WERI-Rb-1 (cell line): ENCODE measurements around the gene LHCGR.

ENCODE experiments used
- DNase-seq: peaks from one replicate; pipeline ENCODE4 v3.0.0-alpha.2; 2020
- H3K27ac ChIP-seq: fragments of 250-450 bp; sonication (Bioruptor Pico); 2 replicates; pipeline ENCODE4 v1.5.1; 2020; ENCODE audit warnings: mild to moderate bottlenecking, moderate library complexity
- H3K27me3 ChIP-seq: fragments of 250-450 bp; sonication (Bioruptor Pico); 2 replicates; pipeline ENCODE4 v1.5.1; 2021; ENCODE audit warnings: mild to moderate bottlenecking, low read depth, moderate library complexity; ENCODE audit not compliant: insufficient read depth, severe bottlenecking
- H3K36me3 ChIP-seq: fragments of 250-450 bp; sonication (Bioruptor Pico); 2 replicates; pipeline ENCODE4 v1.5.1; 2020; ENCODE audit warnings: mild to moderate bottlenecking, moderate library complexity
- H3K4me3 ChIP-seq: 2 replicates; pipeline ENCODE4 v1.5.1; 2011; ENCODE audit warnings: low read depth, mild to moderate bottlenecking, control low read depth, low read length
- H3K9me3 ChIP-seq: fragments of 250-450 bp; sonication (Bioruptor Pico); 2 replicates; pipeline ENCODE4 v1.5.1; 2021; ENCODE audit warnings: mild to moderate bottlenecking, moderate library complexity; ENCODE audit not compliant: severe bottlenecking
- TF ChIP-seq, protein P1 (sequence below): IDR thresholded peaks from 2 replicates; pipeline ENCODE4 v1.5.1; 2011; ENCODE audit warnings: low read depth, mild to moderate bottlenecking, control low read depth, inconsistent platforms, low read length

The LHCGR gene

GRCh38 chr2:48738806-48739205 is 16.7 kb downstream of the LHCGR start:
- no peak for DNase-seq
- Histone ChIP-seq H3K9me3 (peaks cover 5% of the 10 kb centered on the region), H3K4me3 (no peak overlapping the region), H3K36me3 (no peaks in the 10 kb centered on the region), H3K27me3 (no peaks in the 10 kb centered on the region), H3K27ac (no peak overlapping the region)
- TF ChIP-seq, protein P1, sequence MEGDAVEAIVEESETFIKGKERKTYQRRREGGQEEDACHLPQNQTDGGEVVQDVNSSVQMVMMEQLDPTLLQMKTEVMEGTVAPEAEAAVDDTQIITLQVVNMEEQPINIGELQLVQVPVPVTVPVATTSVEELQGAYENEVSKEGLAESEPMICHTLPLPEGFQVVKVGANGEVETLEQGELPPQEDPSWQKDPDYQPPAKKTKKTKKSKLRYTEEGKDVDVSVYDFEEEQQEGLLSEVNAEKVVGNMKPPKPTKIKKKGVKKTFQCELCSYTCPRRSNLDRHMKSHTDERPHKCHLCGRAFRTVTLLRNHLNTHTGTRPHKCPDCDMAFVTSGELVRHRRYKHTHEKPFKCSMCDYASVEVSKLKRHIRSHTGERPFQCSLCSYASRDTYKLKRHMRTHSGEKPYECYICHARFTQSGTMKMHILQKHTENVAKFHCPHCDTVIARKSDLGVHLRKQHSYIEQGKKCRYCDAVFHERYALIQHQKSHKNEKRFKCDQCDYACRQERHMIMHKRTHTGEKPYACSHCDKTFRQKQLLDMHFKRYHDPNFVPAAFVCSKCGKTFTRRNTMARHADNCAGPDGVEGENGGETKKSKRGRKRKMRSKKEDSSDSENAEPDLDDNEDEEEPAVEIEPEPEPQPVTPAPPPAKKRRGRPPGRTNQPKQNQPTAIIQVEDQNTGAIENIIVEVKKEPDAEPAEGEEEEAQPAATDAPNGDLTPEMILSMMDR, result no peak

GRCh38 chr2:48736251-48736650 is 19.3 kb downstream of the LHCGR start:
- H3K27ac ChIP-seq, result no peak overlapping the region
- H3K4me3 ChIP-seq, result no peak overlapping the region
- no peak for DNase-seq
- no peaks in the 10 kb centered on the region for H3K36me3 ChIP-seq
- TF ChIP-seq, protein P1, result no peak
- H3K27me3 ChIP-seq, result no peaks in the 10 kb centered on the region
- peaks cover 5% of the 10 kb centered on the region for H3K9me3 ChIP-seq

DNA sequence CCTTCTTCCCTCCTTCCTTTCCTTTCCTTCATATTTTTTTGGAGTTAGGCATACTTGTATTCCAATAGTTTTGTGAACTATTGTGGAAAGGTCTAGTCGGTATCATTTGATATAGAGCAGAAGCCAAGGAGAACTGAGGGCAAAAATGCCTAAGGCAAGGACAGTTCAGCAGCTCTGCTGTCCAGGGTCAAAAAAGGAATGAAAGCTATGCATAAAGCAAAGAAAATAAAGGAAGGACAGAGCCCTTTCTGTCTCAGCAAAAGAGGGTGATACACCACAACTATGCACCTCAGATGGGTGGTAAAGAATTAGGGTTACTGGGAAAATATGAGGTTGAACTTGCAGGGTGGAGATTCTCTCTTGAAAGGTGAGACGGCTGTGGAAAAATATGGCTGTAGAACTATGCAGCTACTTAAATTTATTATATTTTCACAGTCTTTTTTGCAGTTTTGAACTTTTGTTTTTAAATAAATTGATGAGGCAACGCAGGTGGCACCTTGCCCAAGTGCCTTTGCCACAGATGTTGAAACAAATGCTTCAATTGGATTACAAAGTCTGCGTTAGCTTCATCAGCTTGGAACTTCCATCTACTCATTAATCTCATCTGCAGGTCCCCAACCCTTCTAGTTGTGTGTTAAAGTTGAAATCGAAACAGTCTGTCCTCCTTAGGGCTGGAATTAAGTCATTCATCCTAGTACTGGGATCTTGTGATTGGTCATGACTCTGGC is 20.8 kb downstream of the LHCGR start:
- Histone ChIP-seq H3K9me3 (peaks cover 5% of the 10 kb centered on the region), H3K36me3 (no peaks in the 10 kb centered on the region), H3K27ac (no peak overlapping the region), H3K27me3 (no peaks in the 10 kb centered on the region), H3K4me3 (no peak overlapping the region)
- TF ChIP-seq, protein P1, result no peak
- DNase-seq, result no peak

- TF ChIP-seq, protein P1, result no peak
- no peak for DNase-seq
Measured at GRCh38 chr2:48733067-48733503, 22.4 kb downstream of the LHCGR start.

DNA sequence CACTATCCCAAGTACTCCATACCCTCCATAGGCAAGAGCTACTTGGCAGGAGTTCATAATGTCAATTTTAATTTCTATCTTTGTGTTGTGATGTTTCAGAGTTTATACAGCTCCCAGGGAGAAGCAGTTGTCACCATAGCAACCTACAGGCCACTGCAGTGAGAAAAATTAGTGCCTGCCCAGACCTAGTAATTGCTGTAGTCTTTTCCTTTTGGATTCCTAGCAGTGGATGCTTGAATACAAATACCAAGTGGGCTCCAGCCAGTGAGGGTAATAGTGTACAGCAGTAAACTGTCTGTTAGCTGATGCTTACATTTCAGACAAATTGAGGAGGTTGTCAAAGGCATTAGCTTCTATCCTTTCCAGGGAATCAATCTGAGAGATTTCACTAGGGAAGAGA is 26.7 kb downstream of the LHCGR start:
- no peak for DNase-seq
- H3K36me3 ChIP-seq, result no peaks in the 10 kb centered on the region
- H3K27me3 ChIP-seq, result no peaks in the 10 kb centered on the region
- H3K4me3 ChIP-seq, result no peak overlapping the region
- TF ChIP-seq, protein P1, result no peak
- H3K27ac ChIP-seq, result no peak overlapping the region
- H3K9me3 ChIP-seq, result no peaks in the 10 kb centered on the region

More at GRCh38 chr2:48733067-48733503, 22.4 kb downstream of the LHCGR start:
- Histone ChIP-seq H3K36me3 (no peaks in the 10 kb centered on the region), H3K27ac (no peak overlapping the region), H3K4me3 (no peak overlapping the region), H3K27me3 (no peaks in the 10 kb centered on the region), H3K9me3 (no peaks in the 10 kb centered on the region)

- Histone ChIP-seq H3K27ac (no peak overlapping the region), H3K9me3 (no peaks in the 10 kb centered on the region), H3K36me3 (no peaks in the 10 kb centered on the region), H3K27me3 (no peaks in the 10 kb centered on the region), H3K4me3 (no peak overlapping the region)
- DNase-seq, result no peak
- TF ChIP-seq, protein P1, result no peak
Measured at GRCh38 chr2:48728295-48728694, 27.2 kb downstream of the LHCGR start.
